Muscle layer of duodenum (tissue), 2 donors: ENCODE results near the gene TLR1.
A peak's percentile ranks its signal among the peaks of the same experiment; 100 is the strongest.
"Not testable (repeated sequence)": the region's sequence is repeated elsewhere in the genome, so short reads cannot be mapped to it uniquely, and the experiment has no call there.

Experiments
- H3K27ac ChIP-seq: one replicate; pipeline ENCODE4 v1.7.0; 2013; ENCODE audit warnings: mild to moderate bottlenecking, low read length
- H3K27me3 ChIP-seq: one replicate; pipeline ENCODE4 v1.7.0; 2013; ENCODE audit warnings: low read depth, mild to moderate bottlenecking, control low read depth, low read length
- H3K36me3 ChIP-seq, 2 donors: one replicate each; pipeline ENCODE4 v1.7.0; 2013; ENCODE audit warnings: low read length in 2 of 2, control low read depth in 1 of 2, mild to moderate bottlenecking in 1 of 2; ENCODE audit not compliant: insufficient read depth in 2 of 2, control insufficient read depth in 1 of 2
- H3K4me1 ChIP-seq, 2 donors: one replicate each; pipeline ENCODE4 v1.7.0; 2013; ENCODE audit warnings: low read length in 2 of 2, mild to moderate bottlenecking in 2 of 2, control low read depth in 1 of 2, moderate library complexity in 1 of 2; ENCODE audit not compliant: insufficient read depth in 2 of 2, control insufficient read depth in 1 of 2
- H3K4me3 ChIP-seq, 2 donors: one replicate each; pipeline ENCODE4 v1.7.0; 2013; ENCODE audit warnings: low read length in 2 of 2, low read depth in 1 of 2, mild to moderate bottlenecking in 1 of 2
- H3K9me3 ChIP-seq, 2 donors: one replicate each; pipeline ENCODE4 v1.7.0; 2013; ENCODE audit warnings: low read length in 2 of 2, control low read depth in 1 of 2, mild to moderate bottlenecking in 1 of 2; ENCODE audit not compliant: control insufficient read depth in 1 of 2
- donor health status: healthy.

TLR1 gene

DNA sequence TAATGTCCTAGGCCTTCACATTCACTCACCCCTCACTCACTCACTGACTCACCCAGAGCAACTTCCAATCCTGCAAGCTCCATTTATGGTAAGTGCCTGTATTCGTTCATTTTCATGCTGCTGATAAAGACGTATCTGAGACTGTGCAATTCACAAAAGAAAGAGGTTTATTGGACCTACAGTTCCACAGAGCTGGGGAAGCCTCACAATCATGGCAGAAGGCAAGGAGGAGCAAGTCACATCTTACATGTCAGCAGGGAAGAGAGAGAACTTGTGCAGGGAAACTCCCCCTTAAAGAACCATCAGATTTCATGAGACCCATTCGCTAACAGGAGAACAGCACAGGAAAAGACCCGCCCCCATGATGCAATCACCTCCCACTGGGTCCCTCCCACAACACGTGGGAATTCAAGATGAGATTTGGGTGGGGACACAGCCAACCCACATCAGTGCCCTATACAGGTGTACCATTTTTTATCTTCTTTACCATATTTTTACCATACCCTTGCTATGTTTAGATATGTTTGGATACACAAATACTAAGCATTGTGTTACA is 18.2 kb upstream of the TLR1 start:
- H3K27me3 ChIP-seq: no peaks in the 10 kb centered on the region
- no peaks in the 10 kb centered on the region for H3K9me3 ChIP-seq
- H3K4me3 ChIP-seq: no peak overlapping the region
- H3K4me1 ChIP-seq: no peaks in the 10 kb centered on the region
- no peaks in the 10 kb centered on the region for H3K36me3 ChIP-seq
- H3K27ac ChIP-seq: no peak overlapping the region

DNA sequence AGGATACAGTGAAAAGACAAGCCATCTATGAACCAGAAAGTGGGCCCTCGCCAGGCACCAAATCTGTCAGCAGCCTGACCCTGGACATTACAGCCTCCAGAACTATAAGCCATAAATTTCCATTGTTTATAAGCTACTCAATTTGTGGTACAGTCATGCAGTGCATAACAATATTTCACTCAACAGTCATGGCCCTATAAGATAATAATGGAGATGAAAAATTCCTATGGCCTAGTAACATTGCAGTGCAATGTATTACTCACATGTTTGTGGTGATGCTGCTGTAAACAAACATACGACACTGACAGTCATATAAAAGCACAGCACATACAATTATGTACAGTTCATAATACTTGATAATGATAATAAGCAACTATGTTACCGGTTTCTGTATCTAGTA is 17.1 kb upstream of the TLR1 start:
- H3K27ac ChIP-seq: no peak overlapping the region
- H3K4me1 ChIP-seq: no peaks in the 10 kb centered on the region
- no peaks in the 10 kb centered on the region for H3K9me3 ChIP-seq
- H3K27me3 ChIP-seq: no peaks in the 10 kb centered on the region
- H3K4me3 ChIP-seq: no peak overlapping the region
- H3K36me3 ChIP-seq: no peaks in the 10 kb centered on the region

DNA sequence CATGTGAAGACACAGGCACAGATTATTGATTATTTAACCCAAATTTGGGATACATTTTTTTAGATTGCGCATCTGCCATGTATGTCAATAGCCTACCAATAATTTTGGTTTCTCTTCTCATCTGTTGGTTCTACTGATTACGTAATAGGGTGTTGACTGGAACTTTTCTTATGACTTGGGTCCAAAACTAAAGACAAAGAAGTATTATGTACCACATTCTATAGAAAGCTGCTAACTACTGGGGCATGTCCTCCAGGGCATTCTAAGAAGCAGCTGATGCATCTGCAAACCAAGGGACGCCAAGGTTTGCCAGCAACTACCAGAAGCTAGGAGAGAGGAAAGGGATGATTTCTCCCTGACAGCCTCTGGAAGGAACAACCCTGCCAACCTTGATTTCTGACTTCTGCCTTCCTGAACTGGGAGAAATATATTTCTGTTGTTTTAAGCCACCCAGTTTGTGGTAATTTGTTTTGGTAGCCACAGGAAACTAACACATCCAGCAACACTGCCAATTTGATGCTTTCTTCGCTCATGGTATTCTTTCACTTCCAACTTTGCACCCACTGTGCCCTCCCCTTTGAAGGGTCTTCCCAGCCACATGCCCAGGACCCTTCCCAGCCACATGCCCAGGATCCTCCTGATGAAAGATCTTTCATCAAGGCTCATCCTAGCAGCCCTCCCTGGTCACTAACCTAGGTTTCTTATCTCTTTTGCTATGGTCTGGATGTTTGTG is 15.9 kb upstream of the TLR1 start:
- Histone ChIP-seq H3K27me3 (no peaks in the 10 kb centered on the region), H3K9me3 (peaks cover 0 to 5% of the 10 kb centered on the region in 2 donors), H3K4me1 (peaks cover 0 to 2% of the 10 kb centered on the region in 2 donors), H3K4me3 (no peak overlapping the region), H3K36me3 (no peaks in the 10 kb centered on the region), H3K27ac (no peak overlapping the region)

DNA sequence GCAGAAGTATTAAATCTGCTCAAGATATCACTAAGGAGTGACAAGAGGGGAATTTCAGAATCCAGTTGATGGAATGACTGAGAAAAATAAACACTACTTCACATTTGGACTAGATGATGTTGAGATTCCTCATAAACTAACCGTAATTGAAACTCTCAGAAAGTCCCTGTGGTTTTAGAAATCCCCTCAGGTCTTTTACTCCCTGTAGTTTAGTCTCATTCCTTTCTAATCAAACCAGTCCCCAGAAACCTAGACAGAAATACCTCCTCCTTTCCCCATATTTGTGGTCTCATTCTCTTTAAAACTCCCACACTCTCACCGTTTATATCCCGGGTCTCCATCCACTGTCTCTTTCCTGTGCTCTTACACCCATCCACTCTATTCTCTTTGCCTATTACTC is 15.0 kb upstream of the TLR1 start:
- Histone ChIP-seq H3K4me1 (peaks cover 0 to 3% of the 10 kb centered on the region in 2 donors), H3K9me3 (peaks cover 0 to 8% of the 10 kb centered on the region in 2 donors), H3K27me3 (no peaks in the 10 kb centered on the region), H3K36me3 (no peaks in the 10 kb centered on the region), H3K27ac (no peak overlapping the region), H3K4me3 (no peak overlapping the region)

DNA sequence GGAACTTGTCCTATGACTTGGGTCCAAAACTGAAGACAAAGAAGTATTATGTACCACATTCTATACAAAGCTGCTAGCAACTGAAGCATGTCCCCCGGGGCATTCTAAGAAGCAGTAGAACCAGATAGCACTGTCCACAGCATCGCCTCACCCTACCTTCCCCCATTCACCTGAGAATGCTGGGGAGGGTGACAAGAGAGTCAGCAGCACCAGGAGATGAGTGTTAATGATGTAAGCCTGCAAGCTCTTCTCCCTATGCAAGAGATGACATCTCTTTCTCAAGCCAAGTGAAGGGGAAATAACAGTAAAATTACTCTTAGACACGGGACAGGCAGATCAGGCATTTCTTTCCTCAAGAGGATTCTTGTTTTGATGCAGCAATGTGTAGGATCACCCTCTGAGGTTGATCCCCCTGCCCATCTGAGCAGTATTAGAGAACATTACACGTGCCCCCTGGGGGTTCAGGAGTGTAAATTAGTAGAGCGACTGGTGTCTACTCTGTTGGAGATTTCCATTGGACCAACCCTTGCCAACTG is 13.9 kb upstream of the TLR1 start:
- no peaks in the 10 kb centered on the region for H3K36me3 ChIP-seq
- no peaks in the 10 kb centered on the region for H3K27me3 ChIP-seq
- H3K4me1 ChIP-seq: peaks cover 0 to 3% of the 10 kb centered on the region in 2 donors
- H3K4me3 ChIP-seq: no peak overlapping the region
- H3K27ac ChIP-seq: no peak overlapping the region
- peaks cover 0 to 8% of the 10 kb centered on the region in 2 donors for H3K9me3 ChIP-seq

DNA sequence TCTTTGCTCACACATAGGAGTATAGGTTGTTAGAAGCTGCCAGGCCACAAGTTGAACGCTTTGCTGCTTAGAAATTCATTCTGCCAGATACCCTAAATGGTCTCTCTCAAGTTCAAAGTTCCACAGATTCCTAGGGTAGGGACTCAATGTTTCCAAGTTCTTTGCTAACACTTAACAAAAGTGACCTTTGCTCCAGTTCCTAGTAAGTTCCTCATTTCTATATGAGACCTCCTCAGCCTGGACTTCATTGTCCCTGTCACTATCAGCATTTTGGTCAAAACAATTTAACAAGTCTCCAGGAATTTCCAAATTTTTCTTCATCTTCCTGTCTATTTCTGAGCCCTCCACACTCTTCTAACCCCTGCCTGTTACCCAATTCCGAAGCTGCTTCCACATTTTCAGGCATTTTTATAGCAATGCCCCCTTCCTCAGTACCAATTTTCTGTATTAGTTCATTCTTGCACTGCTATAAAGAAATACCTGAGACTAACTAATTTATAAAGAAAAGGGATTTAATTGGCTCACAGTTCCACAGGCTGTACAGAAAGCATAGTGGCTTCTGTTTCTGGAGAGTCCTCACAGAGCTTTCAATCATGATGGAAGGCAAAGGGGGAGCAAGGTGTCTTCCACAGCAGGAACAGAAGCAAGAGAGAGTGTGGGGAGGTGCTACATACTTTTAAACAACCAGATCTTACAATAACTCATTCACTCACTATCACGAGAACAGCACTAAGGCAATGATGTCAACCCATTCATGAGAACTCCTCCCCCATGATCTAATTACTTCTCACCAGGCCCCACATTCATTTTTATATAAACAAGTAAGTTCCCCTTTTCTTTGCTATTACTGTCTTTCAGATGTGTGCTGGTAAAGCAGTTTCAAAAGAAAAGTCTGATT is 11.5 kb upstream of the TLR1 start:
- Histone ChIP-seq H3K27me3 (no peaks in the 10 kb centered on the region), H3K36me3 (no peaks in the 10 kb centered on the region), H3K4me1 (peaks cover 0 to 3% of the 10 kb centered on the region in 2 donors), H3K27ac (peak overlapping the region; percentile 78), H3K4me3 (no peak overlapping the region), H3K9me3 (peaks cover 0 to 8% of the 10 kb centered on the region in 2 donors)

DNA sequence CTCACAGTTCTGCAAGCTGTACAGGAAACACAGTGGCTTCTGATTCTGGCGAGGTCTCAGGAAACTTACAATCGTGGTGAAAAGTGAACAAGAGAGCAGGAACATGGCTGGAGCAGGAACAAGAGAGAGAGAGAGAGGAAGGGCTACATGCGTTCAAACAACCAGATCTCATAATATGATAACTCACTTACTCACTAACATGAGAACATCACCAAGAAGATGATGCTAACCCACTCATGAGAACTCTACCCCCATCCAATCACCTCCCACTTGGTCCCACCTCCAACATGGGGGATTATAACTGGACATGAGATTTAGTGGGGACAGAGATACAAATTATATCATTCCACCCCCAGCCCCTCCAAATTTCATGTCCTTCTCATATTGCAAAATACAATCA is 9.8 kb upstream of the TLR1 start:
- Histone ChIP-seq H3K27ac (no peak overlapping the region), H3K4me3 (no peak overlapping the region), H3K36me3 (no peaks in the 10 kb centered on the region), H3K27me3 (no peaks in the 10 kb centered on the region), H3K9me3 (peaks cover 0 to 8% of the 10 kb centered on the region in 2 donors), H3K4me1 (peaks cover 0 to 3% of the 10 kb centered on the region in 2 donors)

DNA sequence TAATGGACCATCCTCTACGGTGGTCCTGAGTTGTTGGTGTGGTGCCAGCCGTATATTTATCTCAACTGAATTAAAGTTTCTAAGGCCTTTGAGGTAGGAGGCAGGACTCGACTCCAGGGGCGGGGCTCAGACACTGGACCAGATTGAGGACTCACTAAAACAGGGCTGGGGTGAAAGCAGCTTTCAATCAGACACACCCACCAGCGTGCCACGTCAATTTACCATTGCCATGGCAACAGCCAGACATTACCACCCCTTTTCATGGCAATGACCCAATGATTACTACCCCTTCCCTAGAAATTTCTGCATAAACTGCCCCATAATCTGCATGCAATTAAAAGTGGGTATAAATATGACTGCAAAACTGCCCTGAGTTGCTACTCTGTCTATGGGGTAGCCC is 6.7 kb upstream of the TLR1 start:
- peaks cover 0 to 3% of the 10 kb centered on the region in 2 donors for H3K4me1 ChIP-seq
- H3K27me3 ChIP-seq: no peaks in the 10 kb centered on the region
- H3K9me3 ChIP-seq: peaks cover 0 to 8% of the 10 kb centered on the region in 2 donors
- H3K36me3 ChIP-seq: no peaks in the 10 kb centered on the region
- no peak overlapping the region for H3K27ac ChIP-seq
- no peak overlapping the region for H3K4me3 ChIP-seq

DNA sequence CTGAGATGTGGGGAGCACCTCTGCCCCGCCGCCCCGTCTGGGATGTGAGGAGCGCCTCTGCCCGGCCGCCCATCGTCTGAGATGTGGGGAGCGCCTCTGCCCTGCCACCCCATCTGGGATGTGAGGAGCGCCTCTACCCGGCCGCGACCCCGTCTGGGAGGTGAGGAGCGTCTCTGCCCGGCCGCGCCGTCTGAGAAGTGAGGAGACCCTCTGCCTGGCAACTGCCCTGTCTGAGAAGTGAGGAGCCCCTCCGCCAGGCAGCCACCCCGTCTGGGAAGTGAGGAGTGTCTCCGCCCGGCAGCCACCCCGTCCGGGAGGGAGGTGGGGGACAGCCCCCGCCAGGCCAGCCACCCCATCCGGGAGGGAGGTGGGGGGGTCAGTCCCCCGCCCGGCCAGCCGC is 2.9 kb upstream of the TLR1 start:
- H3K9me3 ChIP-seq: not testable (repeated sequence)

DNA sequence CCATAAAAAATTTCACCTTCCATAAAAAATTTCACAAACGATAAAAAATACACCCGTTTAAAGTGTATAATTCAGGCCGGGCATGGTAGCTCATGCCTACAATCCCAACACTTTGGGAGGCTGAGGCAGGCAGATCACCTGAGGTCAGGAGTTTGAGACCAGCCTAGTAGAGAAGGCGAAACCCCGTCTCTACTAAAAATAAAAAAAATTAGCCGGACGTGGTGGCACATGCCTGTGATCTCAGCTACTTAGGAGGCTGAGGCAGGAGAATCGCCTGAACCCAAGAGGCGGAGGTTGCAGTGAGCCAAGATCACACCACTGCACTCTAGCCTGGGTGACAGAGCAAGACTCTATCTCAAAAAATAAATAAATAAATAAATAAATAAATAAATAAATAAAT is 1.7 kb upstream of the TLR1 start:
- not testable (repeated sequence) for H3K9me3 ChIP-seq, H3K27me3 ChIP-seq, H3K36me3 ChIP-seq, H3K27ac ChIP-seq, H3K4me3 ChIP-seq
- peaks cover 0 to 13% of the 10 kb centered on the region in 2 donors for H3K4me1 ChIP-seq

More for the DNA sequence above, 2.9 kb upstream of the TLR1 start:
- not testable (repeated sequence) for H3K4me3 ChIP-seq, H3K36me3 ChIP-seq, H3K27me3 ChIP-seq, H3K27ac ChIP-seq
- peaks cover 0 to 13% of the 10 kb centered on the region in 2 donors for H3K4me1 ChIP-seq

DNA sequence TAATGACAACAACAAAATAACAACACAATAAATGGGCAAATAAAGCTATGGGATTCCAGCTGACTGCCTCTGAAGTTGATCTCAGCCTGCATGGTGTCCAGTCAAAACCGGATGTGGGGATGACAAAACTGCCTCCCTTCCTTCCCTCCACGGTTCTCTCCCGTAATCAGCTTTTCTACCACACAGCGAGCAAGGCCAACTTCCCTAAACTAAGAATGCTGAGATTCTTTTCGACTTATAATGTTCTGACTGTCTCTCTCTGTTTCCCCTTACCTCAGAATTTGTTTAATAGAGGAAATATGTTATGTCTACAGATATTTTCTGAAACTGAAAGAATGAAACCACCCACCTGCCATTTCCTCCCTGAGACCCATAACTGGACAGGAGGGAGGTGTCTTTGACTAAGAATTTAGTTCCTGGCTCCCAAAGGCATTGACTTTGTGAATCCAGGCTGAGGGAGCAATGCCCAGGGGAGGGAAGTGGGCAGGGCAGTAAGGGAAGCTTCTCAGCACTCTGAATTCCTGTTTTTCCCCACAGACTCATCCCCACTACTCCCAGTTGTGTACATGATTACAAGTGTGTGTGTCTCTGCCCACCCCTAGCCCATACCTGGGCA is 1.0 kb upstream of the TLR1 start:
- peak overlapping the region in 1 of 2 donors; percentile 16 for H3K4me3 ChIP-seq
- peaks cover 0 to 13% of the 10 kb centered on the region in 2 donors for H3K4me1 ChIP-seq
- H3K36me3 ChIP-seq: peaks cover 0 to 3% of the 10 kb centered on the region in 2 donors
- peak overlapping the region; percentile 80 for H3K27ac ChIP-seq
- no peaks in the 10 kb centered on the region for H3K27me3 ChIP-seq
- H3K9me3 ChIP-seq: no peaks in the 10 kb centered on the region
